NCI-H187 treated with DMSO at 0.1 percent for 48 hours (cell line): Measurements from ENCODE around the gene CALHM2.

Experiments
- DNase-seq: peaks from one replicate; lab custom pipeline; 2025; lab: John Stamatoyannopoulos, UW

CALHM2 gene

GRCh38 chr10:103475437-103475836 is 23.3 kb upstream of the CALHM2 start:
- no peak for DNase-seq

- no peak for DNase-seq
These were observed 21.9 kb upstream of the CALHM2 start for GRCh38 chr10:103474077-103474476.

- no peak for DNase-seq
These were observed 21.1 kb upstream of the CALHM2 start for GRCh38 chr10:103473261-103473671.

- DNase-seq = no peak
These were observed 19.8 kb upstream of the CALHM2 start for GRCh38 chr10:103472005-103472404.

GRCh38 chr10:103470761-103471653 is 18.8 kb upstream of the CALHM2 start:
- DNase-seq = no peak

- DNase-seq = no peak
These were observed 17.0 kb upstream of the CALHM2 start for GRCh38 chr10:103469201-103469600.

- DNase-seq = no peak
These were observed 15.2 kb upstream of the CALHM2 start for GRCh38 chr10:103467406-103467805.

GRCh38 chr10:103466734-103467133 is 14.6 kb upstream of the CALHM2 start:
- DNase-seq = no peak

- no peak for DNase-seq
These were observed 13.4 kb upstream of the CALHM2 start for GRCh38 chr10:103465411-103466179.

GRCh38 chr10:103463499-103463898 is 11.3 kb upstream of the CALHM2 start:
- DNase-seq = no peak

- DNase-seq = no peak
These were observed 7.4 kb upstream of the CALHM2 start for GRCh38 chr10:103459615-103460014.

- DNase-seq = no peak
These were observed 6.5 kb upstream of the CALHM2 start, which contains the start of gene CALHM1 for GRCh38 chr10:103458720-103459119. TSS of gene CALHM1 (minus strand) at chr10:103458900. CDS start at chr10:103458751, 149 bp downstream.

GRCh38 chr10:103457896-103458583 is 5.9 kb upstream of the CALHM2 start:
- no peak for DNase-seq

- no peak for DNase-seq
These were observed 5.1 kb upstream of the CALHM2 start for GRCh38 chr10:103457176-103457712.

GRCh38 chr10:103456074-103456660 is 4.0 kb upstream of the CALHM2 start:
- no peak for DNase-seq

- no peak for DNase-seq
These were observed 3.1 kb upstream of the CALHM2 start for GRCh38 chr10:103455235-103455634.

- no peak for DNase-seq
These were observed 1.9 kb upstream of the CALHM2 start for GRCh38 chr10:103454026-103454425.

- DNase-seq = no peak
These were observed 498 bp upstream of the CALHM2 start for GRCh38 chr10:103452506-103453230.

- DNase-seq = no peak
These were observed 918 bp downstream of the CALHM2 start for GRCh38 chr10:103451091-103451813.

GRCh38 chr10:103450201-103450695 is 1.9 kb downstream of the CALHM2 start:
- DNase-seq = no peak
